ENCODE data around the gene CCNL1.

GRCh38 chr3:157174649-157175498, 14.9 kb upstream of the CCNL1 start:
- TF ChIP-seq EZH2 (IDR thresholded peaks at IDR 0.05; ENCODE audit: borderline replicate concordance, low read depth, low read length, severe bottlenecking) (no peak), CTCF (IDR thresholded peaks at IDR 0.05; ENCODE audit: extremely low read depth in 1 of 2, insufficient read depth in 1 of 2, low read depth in 1 of 2, low read length in 2 of 2) (no peak), JUN (IDR thresholded peaks at IDR 0.05; ENCODE audit: borderline replicate concordance, insufficient read depth, insufficient read length, low read depth) (no peak)

All from endothelial cell of umbilical vein (primary cell).